HTERT RPE-1 (cell line): ENCODE results near the gene KIAA1210.

Experiments
- in situ Hi-C: fragments of 300-500 bp; cut with MboI; formaldehyde crosslinking; loops from 4 replicates; pipeline ENCODE4 v1.14.3; 2020; ENCODE audit warnings: low sequenced_read_pairs

KIAA1210 gene

DNA sequence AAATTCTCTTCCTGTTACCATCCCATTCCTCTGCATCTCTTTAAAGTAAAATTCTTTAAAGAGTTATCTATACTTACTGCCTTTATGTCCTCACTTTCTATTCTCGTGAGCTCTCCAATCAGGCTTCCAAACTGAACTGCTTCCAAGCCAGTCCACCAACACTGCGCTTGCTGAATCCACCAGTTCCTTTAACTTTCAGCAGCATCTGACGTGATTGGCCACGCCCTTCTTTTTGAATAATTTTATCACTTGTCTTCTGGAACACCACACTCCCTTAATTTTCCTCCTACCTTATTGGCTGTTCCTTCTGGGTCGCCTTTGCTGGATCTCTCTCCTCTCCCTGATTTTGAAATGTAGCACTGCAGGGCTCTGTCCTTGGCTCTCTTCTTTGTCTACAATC, at the start of gene KIAA1210:
Gene KIAA1210, minus strand, starts transcription at position 163 of the 400 bp plus-strand sequence. CDS start 4,170 bp downstream, outside the sequence.
- in situ Hi-C loops: no loop called here

DNA sequence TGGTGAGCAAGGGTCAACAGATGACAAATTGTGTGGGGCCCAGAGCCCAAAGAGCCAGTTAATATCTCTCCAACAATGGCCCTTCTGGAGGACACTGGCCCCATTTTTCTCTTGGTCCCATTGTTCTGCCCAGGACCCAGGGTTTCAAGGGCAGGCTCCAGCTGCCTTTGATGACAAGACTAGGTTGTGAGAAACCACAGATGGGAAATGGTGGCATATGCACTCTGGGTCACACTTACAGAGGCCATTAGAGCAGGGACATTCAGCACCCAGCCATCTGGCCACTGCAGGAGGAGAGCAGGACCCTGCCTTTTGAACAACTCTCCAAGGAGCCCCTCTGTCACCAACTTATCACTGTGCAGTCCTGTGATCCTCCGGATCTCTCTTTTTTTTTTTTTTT, 49.7 kb upstream of the KIAA1210 start:
- in situ Hi-C loops: no loop called here

DNA sequence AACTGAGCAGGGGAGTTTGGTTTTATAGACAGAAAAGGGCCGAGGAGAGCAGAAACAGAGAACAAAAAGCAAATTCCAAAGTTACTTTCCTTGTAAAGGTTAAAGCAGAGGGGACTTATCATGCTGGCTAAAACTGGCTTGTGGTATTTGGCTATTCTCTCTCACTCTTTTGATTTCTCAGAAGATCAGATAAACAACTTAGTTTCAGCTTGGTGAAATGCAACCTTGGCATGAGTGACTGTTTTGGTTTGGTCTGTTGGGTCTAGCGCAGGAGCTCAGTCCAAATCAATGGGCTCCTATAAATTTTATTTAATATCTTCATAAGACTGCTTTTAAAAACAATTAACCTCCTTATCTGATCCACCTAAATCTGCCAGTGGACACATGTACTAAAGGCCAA, 47.3 kb upstream of the KIAA1210 start:
- in situ Hi-C loops: no loop called here

DNA sequence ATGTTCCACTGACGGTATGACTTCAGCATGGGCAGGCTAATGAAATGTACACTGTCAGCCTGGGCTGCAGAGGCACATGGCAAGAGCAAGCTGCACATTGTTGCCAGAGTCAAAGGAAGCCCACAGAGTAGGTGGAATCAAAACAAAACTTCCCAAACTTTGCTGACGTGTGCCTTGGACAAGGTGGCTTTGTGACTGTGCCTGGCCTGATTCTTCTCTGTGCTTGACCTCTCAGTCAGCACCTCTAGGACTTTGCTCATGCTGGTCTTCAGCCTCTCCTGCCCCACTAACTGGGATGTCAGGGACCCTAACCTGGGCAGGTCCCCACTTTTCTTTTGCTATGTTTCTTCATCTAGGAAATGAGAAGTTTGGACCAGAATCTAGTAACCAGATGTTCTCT, 40.5 kb upstream of the KIAA1210 start:
- in situ Hi-C loops: no loop called here

DNA sequence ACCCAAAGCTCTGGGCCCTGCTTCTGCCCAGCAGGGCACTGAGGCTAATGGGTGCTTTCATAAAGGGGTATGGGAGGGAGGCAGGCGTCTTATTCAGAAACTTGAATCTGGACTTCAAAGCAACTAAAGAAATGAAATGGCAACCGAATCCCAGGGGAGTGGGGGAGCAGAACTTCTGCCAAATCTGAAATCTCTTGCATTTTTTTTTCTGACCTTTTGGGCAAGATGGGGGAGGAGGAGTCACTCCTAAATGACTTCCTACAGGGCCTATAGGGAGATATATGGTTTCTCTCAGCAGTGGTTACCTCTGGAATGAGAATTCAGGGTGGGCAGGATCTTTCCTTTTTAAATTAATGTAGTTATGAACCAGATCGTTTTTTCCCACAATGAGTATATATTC, 30.6 kb upstream of the KIAA1210 start:
- in situ Hi-C loops: no loop called here

DNA sequence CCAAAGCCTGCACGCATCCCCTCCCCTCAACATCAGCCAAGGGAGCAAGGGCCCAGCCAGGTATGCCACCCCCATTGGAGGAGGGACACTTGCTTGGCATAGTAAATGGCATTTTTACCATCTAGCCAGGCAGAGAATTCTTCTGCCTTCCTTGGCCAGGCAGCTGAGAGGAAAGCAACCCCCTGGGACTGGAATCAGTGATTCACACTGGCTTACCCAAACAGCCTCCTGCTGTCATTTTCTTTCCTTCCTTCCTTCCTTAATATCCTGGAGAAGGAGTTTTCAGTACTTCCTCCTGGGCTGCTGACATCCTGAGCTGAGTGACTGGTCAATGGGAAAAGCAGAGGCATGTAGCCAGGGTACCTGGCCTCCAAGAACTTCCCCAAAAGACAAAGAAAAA, 28.6 kb upstream of the KIAA1210 start:
- in situ Hi-C loops: no loop called here

DNA sequence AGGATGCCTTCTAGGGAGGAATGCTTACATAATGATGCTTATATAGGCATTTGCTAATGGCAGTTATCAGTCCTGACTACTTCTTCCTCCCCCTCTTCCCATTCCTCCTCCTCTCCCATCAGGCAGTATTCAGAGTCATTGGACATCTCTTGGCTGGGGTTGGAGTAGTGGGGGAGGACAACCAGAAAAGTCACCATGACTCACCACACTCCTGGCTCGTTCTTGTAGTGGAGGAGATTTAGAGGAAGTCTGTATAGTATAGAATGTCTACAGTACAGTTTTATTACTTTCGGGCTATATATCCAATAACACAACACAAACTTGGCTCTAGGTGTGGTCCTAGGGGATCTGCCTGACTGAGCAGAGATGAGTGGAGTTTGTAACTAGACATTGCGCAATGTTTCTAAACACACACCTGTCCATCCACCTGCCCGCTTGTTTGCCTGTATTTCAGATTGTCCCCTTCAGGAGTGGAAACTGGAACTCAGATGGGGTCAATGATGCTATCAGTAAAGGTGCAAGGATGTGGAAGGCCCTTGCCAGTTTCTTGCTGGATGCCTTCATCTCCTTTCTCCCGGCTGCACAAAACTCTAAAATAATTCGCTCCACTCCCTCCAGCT, 27.9 kb upstream of the KIAA1210 start:
- in situ Hi-C loops: no loop called here

DNA sequence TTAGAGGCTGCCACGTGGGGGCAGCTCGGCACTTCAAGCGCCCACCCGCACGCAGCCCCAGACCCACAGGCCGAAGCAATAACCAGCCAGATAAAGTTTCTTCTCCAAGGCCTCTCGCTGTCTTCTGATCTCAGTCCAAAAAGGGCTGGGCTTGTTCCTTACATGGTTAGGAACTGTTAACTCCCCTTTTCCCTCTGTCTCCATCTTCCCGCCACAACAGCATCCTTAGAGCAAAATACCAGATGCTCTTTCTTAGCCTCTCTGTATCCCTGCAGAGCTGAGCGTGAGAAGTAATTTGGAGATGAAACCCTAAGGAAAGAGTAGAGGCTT, 23.4 kb upstream of the KIAA1210 start:
- in situ Hi-C loops: no loop called here

DNA sequence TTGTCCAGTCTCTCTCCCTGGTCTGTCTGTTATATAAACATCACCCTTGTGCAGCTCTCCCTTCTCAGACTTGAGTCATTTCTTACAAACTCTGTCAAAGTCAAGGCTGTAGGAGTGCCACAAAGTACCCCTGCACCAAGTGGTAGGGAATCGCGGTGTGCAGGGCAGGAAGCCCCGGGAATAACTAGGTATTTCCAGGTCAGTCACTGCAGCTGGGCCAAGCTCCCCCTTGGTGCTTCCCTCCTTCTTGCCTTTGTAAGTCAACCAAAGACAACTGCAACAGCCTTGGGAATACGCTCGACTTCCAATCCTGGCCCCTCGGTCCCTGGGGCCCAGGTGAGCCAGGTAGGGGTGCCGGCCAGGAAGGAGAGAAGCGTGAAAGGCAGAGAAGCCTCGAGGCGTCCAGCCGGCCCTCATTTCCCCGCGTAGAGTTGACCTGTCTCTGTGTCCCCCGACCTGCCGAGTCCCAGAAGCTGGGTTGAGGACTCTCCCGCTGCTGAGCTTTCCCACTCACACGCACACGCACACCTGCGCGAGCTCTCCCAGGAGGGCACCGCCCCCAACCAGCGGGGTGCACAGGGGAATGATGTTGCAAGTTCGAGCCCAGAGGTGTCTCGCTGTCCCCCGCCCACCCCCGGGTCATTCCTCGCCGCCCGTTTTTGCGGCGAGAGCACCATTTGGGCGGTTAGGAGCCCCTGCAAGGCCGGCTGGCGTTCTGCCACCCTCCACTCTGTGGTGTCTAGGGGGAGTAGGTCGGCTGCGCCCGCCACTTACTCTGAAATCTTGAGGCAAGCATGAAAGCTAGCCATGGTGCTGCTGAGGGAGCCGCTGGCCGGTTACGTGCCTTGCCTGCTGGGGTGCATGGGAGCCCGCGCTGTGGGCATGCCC, 22.8 kb upstream of the KIAA1210 start:
- in situ Hi-C loops: no loop called here

DNA sequence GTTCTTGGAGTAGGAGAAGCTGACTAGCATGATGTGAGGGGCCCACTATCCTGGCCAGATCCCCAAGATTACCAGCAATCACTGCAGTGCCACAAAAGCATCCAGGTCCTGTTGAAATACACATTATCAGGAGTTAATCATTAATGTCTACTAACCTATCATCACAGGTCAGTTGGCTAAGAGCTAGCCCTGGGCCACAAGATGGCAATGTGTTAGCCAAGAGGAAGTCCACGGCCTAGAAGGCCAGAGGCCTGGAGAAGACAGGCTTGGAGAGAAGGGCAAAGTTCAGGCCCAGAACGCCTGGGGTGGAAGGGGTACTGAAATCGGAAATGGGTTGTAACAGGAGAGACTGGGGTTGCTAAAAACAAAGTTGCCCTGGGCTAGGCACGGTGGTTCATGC, 19.9 kb upstream of the KIAA1210 start:
- in situ Hi-C loops: no loop called here

DNA sequence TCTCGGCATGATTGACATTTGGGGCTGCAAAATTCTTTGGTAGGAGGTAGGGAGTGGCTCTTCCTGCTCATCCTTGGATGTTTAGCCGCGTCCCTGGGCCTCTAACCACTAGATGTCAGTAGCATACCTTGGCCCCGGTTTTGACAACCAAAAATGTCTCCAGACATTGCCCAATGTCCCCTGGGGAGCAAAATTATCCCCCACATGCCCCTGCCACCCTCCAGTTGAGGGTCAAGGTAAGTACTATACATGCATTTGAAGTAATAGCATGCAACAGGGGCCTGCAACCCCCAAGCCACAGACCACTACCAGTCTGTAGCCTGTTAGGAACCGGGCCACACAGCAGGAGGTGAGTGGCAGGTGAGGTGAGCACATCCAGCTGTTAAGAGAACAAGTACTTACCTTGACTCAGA, 17.6 kb upstream of the KIAA1210 start:
- in situ Hi-C loops: no loop called here

DNA sequence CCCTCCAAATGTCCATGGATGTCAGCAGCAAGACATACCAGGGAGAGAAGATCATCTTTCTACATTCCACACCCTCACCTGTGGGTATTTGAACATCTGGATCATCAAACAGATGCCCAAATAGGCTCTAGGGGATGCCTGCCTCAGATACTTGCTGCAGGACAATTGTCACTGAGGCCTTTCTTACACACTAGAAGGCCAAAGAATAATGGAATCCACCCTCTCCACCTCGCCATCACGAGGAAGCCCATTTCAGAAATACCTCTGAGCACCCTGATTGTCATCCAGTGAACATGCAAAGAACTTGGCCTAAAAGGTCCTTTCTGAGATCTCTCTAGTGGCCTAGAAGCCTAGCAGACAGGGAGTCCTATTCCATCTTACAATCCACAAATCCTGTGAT, 6.9 kb upstream of the KIAA1210 start:
- in situ Hi-C loops: no loop called here

DNA sequence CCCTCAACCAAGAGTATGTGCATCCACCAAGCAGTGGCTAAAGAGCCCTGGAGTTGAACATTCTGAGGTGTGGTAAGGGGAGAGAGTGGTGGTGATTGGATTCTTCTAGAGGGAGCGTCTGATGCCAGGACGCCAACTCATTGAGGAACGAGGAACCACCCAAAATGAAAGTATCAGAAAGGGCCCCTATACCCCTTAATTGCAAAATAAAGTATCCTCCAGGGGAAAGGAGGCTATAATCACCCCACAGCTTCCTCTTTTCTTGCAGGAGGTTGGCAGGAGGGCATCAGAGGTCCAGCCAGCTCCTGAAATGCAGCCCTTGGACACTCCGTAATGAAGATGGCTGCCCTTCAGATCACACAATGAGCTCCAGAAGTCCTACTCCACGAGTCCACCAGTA, 5.3 kb upstream of the KIAA1210 start:
- in situ Hi-C loops: no loop called here

DNA sequence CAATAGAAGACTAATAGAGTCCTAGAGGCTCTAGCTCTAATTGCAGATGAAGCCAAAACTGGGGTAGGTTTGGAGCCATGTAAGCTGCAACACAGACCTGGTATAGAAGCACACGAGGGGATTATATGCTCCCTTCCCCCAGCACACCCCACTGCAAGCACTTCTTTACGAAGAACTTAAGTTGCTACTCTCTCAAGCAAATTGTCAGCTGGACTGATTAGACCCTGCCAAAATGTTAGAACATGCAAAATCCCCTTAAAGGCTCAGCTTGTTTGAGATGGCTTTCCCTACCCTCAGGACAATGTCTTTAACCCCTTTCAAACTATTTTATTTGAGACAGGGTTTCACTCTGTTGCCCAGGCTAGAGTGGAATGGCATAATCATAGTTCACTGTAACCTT, 4.7 kb upstream of the KIAA1210 start:
- in situ Hi-C loops: no loop called here

DNA sequence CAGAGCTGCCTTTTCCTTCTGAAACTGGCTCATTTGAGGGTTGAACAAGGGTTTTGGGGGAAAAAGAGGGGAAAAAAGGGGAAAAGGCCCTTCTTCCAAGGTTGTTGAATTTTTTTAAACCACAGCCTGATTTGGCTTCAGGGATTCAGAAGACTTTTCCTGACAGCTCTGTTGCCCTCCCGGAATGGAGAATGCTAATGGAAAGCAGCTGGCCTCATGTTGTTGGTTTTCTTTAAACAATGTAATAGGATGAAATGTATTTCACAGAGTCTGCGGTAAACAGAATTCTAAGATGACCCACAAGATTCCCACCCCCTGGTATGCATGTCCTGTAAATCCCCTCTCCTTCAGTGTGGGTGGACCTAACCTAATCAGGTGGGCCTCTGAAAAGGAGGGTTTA, 3.3 kb upstream of the KIAA1210 start:
- in situ Hi-C loops: no loop called here

DNA sequence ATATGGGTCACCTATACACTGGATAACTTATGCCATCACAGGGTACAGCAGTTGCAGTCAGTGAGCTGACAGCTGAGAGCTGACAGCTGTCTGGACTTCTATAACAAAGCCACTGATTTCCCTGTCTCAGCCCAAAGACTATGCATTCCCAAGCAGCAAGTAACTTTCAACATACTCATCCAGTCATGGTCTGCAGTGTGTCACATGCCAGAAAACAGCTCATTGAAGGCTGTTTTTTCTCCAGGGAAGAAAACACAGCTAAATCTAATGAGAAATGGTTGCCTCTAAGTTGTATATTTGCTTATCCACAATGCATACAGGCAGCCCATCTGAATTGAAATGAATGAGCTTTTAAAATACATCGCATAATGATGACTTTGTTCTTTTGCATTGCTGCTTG, 6.3 kb downstream of the KIAA1210 start:
- in situ Hi-C loops: no loop called here

DNA sequence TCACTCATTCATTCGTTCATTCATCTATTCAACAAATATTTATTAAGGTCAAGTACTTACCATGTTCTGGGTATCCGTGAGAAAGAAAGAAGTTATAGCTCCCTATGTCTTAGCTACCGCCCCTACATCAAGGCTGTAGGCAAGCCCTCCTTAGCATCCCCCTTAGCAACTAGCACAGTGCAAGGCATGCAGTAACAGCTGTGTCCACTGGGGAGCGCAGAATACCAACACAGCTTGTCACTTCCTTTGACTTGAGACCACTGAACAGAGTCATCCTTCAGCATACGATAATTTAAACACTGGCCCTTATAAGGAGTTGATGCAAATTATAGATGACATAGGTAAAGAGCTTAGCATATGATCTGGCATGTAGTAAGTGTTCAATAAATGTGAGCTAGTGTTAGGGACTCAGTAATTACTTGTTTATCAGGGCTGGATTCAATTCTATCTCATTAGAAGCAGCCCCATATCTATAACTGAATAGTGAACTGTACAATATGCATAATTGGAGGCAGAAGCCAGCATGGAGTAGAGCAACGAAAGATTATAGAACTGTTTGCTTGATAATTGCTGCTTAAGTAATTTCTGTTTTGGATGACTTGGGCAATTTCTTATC, 8.7 kb downstream of the KIAA1210 start:
- in situ Hi-C loops: no loop called here

DNA sequence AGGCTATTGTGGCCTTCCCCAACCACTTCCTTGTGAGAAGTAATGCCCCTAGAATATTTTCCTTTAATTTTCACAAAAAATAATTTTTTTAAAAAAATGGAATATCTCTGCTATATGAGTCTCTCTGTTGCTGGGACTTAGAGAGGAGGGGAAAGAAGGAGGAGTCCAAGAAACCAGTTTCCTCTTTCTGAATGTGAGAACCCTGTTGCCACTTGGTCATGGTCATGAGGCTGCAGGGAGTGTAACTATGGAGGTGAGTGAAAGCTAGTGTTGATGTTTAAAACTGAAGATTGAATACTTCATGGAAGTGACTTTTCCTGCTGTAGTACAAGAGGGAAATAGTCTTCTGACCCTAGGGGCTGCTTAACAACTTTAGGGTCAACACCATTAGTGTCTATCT, 20.4 kb downstream of the KIAA1210 start:
- in situ Hi-C loops: no loop called here

DNA sequence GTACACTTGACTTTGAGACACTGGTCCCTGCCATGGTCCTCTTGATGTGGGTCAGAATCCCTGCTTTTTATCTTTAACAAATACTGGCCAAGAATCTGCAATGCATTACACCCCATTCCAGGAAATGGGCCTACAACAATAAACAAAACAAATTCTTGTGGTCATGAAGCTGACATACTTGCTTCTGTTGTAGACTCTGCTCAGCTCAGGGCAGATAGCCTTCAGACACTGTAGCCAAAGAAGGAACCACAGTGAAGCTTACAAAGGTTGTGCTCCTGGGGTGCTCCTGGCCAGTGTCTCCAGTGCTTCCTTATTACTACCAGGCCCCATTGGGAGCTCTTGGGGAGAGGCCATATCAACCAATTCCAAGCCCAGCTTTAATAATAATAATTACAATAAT, 21.8 kb downstream of the KIAA1210 start:
- in situ Hi-C loops: no loop called here

DNA sequence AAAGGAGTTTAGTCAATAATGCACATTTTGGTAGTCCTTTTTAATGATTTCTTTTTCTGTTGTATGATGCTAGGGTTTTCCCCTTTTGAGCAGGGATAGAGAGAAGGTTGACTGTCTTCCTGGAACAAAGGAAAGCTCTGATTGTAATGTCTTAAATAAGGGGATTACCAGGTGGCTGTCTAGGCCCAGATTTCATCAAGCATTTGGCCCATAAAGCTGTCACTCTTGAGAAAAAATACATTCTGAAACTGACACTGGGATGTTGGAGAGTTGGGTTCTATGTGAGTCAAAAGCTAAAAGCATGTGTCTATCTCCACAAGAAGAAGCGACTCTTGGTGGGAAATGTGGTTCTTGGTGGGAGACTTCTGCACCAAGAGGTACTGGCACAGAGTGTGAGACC, 26.4 kb downstream of the KIAA1210 start:
- in situ Hi-C loops: no loop called here

DNA sequence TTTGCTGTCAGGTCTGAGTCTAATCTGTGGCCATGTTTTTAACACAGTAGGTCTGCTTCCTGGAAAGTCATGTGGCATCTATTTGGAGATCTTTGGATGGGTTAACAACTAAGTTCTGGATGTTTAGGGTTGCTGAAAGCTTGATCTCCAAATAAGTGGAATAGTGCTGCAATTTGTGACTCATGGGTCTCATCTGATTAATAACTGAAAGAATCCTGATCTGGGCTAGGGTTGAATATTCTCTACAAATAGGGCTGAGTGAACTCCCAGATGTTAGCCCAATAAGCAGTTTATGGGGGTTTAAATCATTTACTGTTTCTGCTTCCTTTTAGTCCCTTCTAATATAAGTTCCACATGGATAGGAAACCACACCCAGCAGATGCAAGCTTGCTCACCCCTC, 31.7 kb downstream of the KIAA1210 start:
- in situ Hi-C loops: no loop called here

DNA sequence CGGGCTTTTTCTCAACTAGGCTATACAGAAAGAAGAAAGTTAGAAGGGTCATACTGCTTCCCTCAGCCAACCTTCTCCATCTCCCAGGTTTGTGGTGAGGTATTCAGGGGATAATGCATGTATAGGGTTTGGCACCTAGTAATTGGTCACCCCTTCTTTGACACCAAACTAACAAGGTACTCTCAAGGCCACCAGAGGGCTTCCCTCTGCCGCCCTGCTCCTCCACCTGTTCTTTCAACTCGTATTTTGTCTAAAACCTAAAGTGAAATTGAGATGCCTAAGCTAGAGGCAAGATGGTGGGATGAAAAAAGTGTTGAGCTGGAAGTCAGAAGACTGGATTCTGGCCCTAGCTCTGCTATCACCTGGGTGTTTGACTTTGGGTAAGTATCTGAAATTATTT, 32.8 kb downstream of the KIAA1210 start:
- in situ Hi-C loops: no loop called here
